Lung microvascular endothelial cell (primary cell): ENCODE measurements around the gene PIP5K1A. TPM values are rescaled to one million over a fixed set of nuclear protein-coding genes. Genes with fewer than 3 reads are reported as not detected.
"Not testable (repeated sequence)": the region's sequence is repeated elsewhere in the genome, so short reads cannot be mapped to it uniquely, and the experiment has no call there.

Experiments
- DNase-seq, 2 donors: peaks; one replicate each; pipeline versions ENCODE4 v3.0.0 to v3.0.0-alpha.2; 2010; ENCODE audit warnings: low read depth in 2 of 2
- total RNA-seq: library from RNA; depleted of rRNA; stranded (reverse); fragments of >200 nt; gene quantifications from 2 replicates; pipeline ENCODE4 v1.2.1, GENCODE V29; 2014

PIP5K1A gene
- total RNA-seq, 1 donor from 2014 or later, result 39.1 TPM

- DNase-seq, result peak; percentile 97 to 99
These were observed 56.2 kb downstream of the PIP5K1A start, which contains the start of gene PSMD4 for GRCh38 chr1:151254217-151255213. TSS of gene PSMD4 (plus strand) at chr1:151254734. CDS start at chr1:151254783, 49 bp downstream.

GRCh38 chr1:151255381-151255780, 57.0 kb downstream of the PIP5K1A start:
- peak; percentile 9 to 33 for DNase-seq

- no peak for DNase-seq
These were observed 61.0 kb downstream of the PIP5K1A start for GRCh38 chr1:151259351-151259750.

- DNase-seq, result no peak
These were observed 67.3 kb downstream of the PIP5K1A start for GRCh38 chr1:151265446-151266236.

GRCh38 chr1:151266315-151266714, 68.0 kb downstream of the PIP5K1A start:
- no peak for DNase-seq

- DNase-seq, result no peak
These were observed 68.5 kb downstream of the PIP5K1A start for GRCh38 chr1:151266821-151267220.

- no peak for DNase-seq
These were observed 69.4 kb downstream of the PIP5K1A start for GRCh38 chr1:151267760-151268159.

- DNase-seq, result no peak
These were observed 75.6 kb downstream of the PIP5K1A start for GRCh38 chr1:151273924-151274466.

- not testable (repeated sequence) for DNase-seq
These were observed 77.0 kb downstream of the PIP5K1A start for GRCh38 chr1:151275341-151275740.

GRCh38 chr1:151277249-151277648, 78.9 kb downstream of the PIP5K1A start:
- no peak for DNase-seq

GRCh38 chr1:151281225-151281968, 83.0 kb downstream of the PIP5K1A start:
- peak; percentile 97 to 98 for DNase-seq

GRCh38 chr1:151281969-151282882, 83.9 kb downstream of the PIP5K1A start, which contains the start of gene ZNF687:
TSS of gene ZNF687 (plus strand) at chr1:151282299. CDS start at chr1:151286292, 3,993 bp downstream.
- DNase-seq, result peak; percentile 100

GRCh38 chr1:151282883-151283725, 84.8 kb downstream of the PIP5K1A start:
- peak in 1 of 2 donors; percentile 45 for DNase-seq

- no peak for DNase-seq
These were observed 85.7 kb downstream of the PIP5K1A start for GRCh38 chr1:151284013-151284577.

GRCh38 chr1:151286619-151287340, 88.4 kb downstream of the PIP5K1A start:
- DNase-seq, result no peak

- DNase-seq, result no peak
These were observed 89.0 kb downstream of the PIP5K1A start for GRCh38 chr1:151287341-151287699.

GRCh38 chr1:151287767-151288500, 89.6 kb downstream of the PIP5K1A start:
- DNase-seq, result no peak
